ENCODE measurements around the gene ANKRD63.

ANKRD63 gene

DNA sequence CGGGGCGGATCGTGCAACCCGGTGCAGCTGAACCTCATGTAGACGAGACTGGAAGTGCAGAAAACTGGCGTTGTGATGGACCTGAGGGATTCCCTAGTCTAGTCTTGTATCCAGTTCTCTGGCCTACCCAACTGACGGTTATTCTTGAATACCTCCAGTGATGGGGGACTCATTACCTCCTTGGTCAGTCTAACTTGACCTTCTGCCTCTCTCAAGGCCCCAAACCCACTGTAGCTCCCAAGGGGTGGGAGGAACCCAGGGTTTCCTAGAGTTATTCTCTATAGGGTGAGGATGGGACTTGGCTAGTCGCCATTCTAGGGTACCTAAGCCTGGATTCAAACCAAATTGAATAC is 32.6 kb downstream of the ANKRD63 start:
- no peak for DNase-seq (ENCODE audit: low spot score in 2 of 2)
- H3K36me3 ChIP-seq (replicated peaks): no peaks in the 10 kb centered on the region
- no peak overlapping the region for H3K4me3 ChIP-seq
- no peaks in the 10 kb centered on the region for H3K27me3 ChIP-seq (ENCODE audit: low read depth)
- peaks cover 8% of the 10 kb centered on the region for H3K4me1 ChIP-seq
- in situ Hi-C loops (cut with MboI; ENCODE audit: low sequenced_read_pairs): loop anchor here (25.0 kb wide), 1 partner anchor 463 kb away; the partner anchor contains the start of gene FSIP1
- no peaks in the 10 kb centered on the region for H3K9me3 ChIP-seq

DNA sequence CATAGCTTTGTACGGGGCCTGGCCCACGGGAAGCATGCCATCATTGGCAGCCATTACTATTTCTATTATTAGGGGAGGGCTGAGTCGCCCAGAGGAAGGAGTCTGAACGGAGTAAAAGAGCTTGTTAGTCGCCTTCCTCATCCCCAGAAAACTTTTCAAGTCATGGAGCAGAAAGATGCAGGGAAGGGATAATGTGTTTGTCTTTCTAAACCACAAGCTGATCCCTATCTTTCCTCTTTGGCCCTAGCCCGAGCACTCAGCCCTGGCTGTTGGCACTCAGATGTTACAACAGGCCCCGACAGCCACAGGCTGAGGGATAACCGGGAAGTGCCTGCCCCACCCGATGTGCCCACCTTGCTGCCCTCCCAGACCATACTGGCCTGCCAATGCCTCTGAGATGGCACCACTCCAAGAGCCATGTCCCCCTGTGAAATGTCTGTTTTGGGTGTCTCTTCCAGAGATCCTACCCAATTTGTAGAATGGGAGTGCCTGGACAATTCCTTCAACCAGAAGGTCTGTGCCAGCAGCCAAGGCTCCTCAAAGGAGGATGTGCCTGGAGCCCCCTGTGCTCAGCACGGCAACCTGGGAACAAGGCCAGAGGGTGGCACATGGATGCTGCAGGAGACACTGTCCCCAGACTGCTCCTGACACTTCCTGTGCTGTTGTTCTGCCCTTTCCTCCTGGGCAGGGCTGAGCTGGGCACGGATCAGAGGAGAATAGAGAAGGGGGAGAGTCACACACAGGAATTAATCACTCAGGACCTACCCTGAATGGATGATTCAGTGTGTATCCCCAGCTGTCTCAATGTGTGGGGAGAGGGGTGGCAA is 33.2 kb downstream of the ANKRD63 start:
- no peaks in the 10 kb centered on the region for H3K36me3 ChIP-seq (replicated peaks)
- H3K27me3 ChIP-seq (ENCODE audit: low read depth): no peaks in the 10 kb centered on the region
- no peak for DNase-seq (ENCODE audit: low spot score in 2 of 2)
- in situ Hi-C loops (cut with MboI; ENCODE audit: low sequenced_read_pairs): loop anchor here (25.0 kb wide), 1 partner anchor 462 kb away; the partner anchor contains the start of gene FSIP1
- peaks cover 8% of the 10 kb centered on the region for H3K4me1 ChIP-seq
- H3K4me3 ChIP-seq: no peak overlapping the region
- H3K9me3 ChIP-seq: no peaks in the 10 kb centered on the region

DNA sequence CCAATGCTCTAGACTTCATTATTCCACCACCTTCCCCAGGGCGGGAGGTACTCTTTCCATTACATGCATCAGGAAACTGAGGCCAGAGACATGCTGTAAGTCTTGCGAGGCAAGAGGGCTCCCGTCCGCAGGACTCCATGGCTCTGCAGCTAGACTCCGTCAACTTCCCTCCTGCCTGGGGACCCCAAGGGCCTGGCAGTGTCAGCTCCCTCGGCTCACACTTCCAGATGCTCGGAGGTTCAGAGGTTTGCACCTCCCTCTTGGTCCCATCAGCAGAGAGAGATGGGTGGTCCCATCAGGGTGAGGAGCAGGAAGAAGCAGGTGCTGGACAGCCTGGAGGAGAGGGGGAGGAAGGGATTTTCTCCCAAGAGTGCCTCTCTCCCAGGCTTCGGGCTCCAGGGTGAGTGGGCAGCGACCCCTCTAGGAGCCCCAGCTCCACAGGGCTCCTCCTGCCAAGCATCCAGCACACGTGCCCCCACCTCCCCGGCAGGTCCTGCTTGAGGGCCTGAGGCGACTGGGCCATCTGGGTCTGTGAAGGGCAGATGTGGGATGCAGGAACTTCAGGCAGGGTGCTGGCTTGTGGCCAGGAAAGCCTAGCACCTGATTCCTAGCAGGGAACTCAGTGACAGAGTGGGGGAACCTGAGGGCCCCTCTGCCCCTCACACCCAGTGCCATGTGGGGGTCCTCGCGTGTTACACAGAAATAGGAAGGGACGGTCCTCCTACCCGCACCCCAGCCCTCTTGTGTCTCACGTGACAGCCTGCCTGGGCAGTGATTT is 34.7 kb downstream of the ANKRD63 start:
- Histone ChIP-seq H3K27me3 (ENCODE audit: low read depth) (no peaks in the 10 kb centered on the region), H3K9me3 (no peaks in the 10 kb centered on the region), H3K4me1 (peaks cover 6% of the 10 kb centered on the region), H3K4me3 (no peak overlapping the region), H3K36me3 (replicated peaks) (no peaks in the 10 kb centered on the region)
- in situ Hi-C loops (cut with MboI; ENCODE audit: low sequenced_read_pairs): no loop called here
- DNase-seq (ENCODE audit: low spot score in 2 of 2): no peak

DNA sequence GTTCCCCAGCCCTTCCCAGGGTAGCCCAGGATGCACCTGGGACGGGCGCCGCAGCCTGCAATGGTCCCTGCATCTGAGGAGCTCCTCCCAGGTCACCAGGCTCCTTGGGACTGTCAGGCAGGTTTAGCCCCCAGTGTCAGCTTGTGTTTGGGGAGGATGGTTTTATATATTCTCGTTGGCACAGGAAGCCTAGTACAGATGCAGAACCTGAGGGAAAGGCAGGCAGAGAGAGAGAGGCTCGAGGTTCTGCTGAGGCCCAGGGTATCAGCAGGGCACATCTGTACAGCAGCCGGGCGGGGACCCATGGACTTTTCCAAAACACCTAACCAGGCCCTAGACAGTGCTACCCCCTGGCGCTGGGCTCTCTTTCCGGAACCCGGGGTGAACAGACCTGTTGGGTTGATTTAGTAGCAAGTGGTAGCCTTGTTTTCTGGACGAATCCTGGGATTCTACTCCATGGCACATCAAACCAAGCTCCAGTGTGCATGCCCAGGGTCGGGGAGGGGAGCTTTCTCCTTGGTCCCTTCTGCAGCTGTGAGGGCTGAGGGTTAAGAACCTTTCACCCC is 35.4 kb downstream of the ANKRD63 start:
- H3K4me1 ChIP-seq: no peaks in the 10 kb centered on the region
- H3K4me3 ChIP-seq: no peak overlapping the region
- DNase-seq (ENCODE audit: low spot score in 2 of 2): no peak
- in situ Hi-C loops (cut with MboI; ENCODE audit: low sequenced_read_pairs): no loop called here
- no peaks in the 10 kb centered on the region for H3K9me3 ChIP-seq
- no peaks in the 10 kb centered on the region for H3K36me3 ChIP-seq (replicated peaks)
- no peaks in the 10 kb centered on the region for H3K27me3 ChIP-seq (ENCODE audit: low read depth)

DNA sequence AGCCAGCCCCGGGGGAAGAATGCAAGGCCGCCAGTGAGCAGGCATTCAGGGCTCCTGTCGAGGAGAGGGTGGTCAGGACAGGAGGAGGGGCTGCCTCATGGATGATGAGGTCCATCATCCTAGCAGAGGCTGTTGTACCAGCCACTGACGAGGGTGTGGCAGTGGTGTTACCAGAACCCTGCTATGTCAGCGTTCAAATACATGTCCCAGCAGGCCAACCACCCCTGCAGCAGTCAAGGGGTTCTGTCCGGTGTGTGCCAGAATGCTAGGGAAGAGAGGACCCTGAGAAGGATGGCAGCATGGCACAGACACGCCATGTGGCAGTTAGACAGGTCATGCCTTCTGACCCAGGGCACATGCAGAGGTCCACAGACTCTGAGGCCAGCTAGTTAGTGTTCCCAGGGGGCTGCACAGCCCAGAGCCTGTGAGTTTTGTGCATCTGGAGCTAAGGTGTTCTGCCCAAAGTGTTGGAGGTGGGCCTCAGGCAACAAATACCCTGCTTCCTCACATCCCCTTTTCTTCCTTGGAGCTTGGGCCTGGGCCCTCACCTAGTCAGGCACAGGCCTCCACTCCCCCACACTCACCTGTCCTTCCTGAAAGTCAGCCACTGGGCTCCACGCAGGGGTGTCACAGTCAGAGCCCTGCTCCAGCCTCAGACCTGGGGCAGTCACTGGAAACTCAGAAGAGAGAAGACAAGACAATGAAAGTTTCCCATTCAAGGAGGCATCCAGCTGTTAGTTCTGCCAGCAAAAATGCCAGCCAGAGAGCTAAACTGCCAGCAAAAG is 36.2 kb downstream of the ANKRD63 start:
- H3K36me3 ChIP-seq (replicated peaks): no peaks in the 10 kb centered on the region
- H3K27me3 ChIP-seq (ENCODE audit: low read depth): no peaks in the 10 kb centered on the region
- H3K9me3 ChIP-seq: no peaks in the 10 kb centered on the region
- in situ Hi-C loops (cut with MboI; ENCODE audit: low sequenced_read_pairs): no loop called here
- no peak for DNase-seq (ENCODE audit: low spot score in 2 of 2)
- H3K4me3 ChIP-seq: no peak overlapping the region
- no peaks in the 10 kb centered on the region for H3K4me1 ChIP-seq

DNA sequence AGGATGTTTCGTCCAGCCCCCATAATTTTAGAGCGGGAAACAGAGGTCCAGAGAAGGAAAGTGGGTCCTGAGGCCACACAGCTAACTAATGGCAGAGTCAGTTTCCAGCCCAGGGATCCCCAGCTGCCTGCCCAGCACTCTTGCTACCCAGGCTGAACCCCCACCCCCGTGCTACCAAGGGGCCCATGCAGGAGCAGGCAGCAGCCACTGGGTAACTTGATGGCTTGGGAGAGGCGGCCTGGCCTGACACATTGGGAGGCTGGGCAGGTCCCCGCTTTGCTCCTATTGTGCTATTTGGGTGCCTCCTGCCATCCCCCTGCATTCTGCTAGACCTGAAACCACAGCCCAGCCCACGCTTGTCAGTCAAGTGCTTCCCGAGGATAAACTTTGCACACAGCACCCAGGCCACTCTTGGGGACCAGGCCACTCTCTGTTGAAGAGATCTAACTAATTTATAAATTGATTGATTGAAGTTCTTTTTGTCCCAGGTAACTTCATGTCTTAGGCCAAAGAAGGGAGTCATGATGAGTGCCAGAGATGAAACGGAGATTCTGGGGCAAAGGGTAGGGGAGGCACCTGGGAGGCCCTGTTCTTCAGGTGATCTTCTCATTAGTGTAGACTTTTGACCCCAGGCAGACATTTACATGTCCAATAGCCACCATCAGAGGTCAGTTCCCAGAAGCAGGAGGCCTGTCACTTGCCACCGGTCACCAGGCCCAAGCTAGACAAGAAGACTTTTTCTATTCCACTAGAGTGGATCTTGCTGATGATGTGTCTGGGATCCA is 37.0 kb downstream of the ANKRD63 start:
- in situ Hi-C loops (cut with MboI; ENCODE audit: low sequenced_read_pairs): no loop called here
- Histone ChIP-seq H3K36me3 (replicated peaks) (no peaks in the 10 kb centered on the region), H3K4me1 (no peaks in the 10 kb centered on the region), H3K9me3 (no peaks in the 10 kb centered on the region), H3K4me3 (no peak overlapping the region), H3K27me3 (ENCODE audit: low read depth) (no peaks in the 10 kb centered on the region)
- no peak for DNase-seq (ENCODE audit: low spot score in 2 of 2)

DNA sequence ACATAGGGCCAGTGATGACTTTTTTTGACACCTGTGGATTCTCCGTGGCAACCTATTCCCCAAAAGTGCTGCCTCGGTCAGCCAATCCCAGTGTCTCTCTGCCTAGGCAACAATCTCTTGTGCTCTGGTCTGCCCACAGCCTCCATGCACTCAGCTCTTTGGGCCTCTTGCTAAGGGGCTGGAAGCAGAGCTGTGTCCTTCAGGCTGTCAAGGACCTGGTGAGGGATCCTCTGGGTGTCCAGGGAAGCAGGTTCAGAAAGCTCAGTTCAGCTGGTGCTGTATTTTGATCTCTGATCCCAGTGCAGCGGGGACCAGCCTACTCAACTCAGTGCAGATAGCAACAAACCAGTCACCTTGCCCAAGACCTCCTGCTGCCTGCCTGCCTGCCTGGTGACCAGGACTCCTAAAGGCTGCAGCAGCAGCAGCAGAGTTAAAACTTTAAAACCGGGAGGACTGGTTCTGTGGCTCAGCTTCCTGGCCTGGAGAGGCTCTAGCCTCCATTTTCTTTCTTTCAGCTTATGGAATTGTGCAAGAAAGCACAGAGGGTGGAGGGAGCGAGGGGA is 37.8 kb downstream of the ANKRD63 start:
- H3K4me1 ChIP-seq: no peaks in the 10 kb centered on the region

DNA sequence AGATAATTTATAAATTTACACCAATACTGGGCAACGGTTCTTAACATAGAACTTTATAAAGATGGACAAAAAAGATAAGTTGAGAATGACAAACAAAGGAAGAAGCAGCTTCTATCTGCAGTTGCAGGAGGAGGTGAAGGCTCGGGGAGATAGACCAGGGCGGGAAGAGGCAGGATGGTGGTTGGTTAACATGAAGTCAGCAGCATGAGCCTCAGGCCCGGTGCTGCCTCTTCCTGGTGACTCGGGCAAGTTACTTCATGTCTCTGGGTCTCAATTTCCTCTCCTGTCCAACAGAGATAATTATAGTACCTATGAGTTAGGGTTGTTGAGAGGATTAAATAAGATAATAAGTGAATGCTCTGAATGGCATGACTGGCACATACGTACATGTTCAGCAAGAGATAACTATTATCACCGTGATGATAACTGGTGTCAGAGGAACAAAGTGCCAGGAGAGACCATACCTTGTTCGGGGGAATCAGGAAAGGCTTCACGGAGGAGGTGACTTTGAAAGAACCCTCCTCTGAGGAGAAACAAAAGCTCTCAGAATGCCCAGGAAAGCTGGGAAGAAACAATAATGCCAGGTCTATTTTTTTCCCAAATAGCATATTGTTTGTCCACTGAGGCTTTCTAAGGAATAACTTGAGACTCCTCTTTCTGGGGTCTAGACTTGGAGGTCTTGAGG is 39.6 kb downstream of the ANKRD63 start:
- no peaks in the 10 kb centered on the region for H3K36me3 ChIP-seq (replicated peaks)
- DNase-seq (ENCODE audit: low spot score in 2 of 2): peak in 1 of 2 experiments; percentile 5
- no peaks in the 10 kb centered on the region for H3K27me3 ChIP-seq (ENCODE audit: low read depth)
- H3K9me3 ChIP-seq: no peaks in the 10 kb centered on the region
- peaks cover 7% of the 10 kb centered on the region for H3K4me1 ChIP-seq
- in situ Hi-C loops (cut with MboI; ENCODE audit: low sequenced_read_pairs): no loop called here
- H3K4me3 ChIP-seq: no peak overlapping the region

More for the DNA sequence above, 37.8 kb downstream of the ANKRD63 start:
- Histone ChIP-seq H3K4me3 (no peak overlapping the region), H3K9me3 (no peaks in the 10 kb centered on the region), H3K27me3 (ENCODE audit: low read depth) (no peaks in the 10 kb centered on the region), H3K36me3 (replicated peaks) (no peaks in the 10 kb centered on the region)
- DNase-seq (ENCODE audit: low spot score in 2 of 2): no peak
- in situ Hi-C loops (cut with MboI; ENCODE audit: low sequenced_read_pairs): no loop called here

DNA sequence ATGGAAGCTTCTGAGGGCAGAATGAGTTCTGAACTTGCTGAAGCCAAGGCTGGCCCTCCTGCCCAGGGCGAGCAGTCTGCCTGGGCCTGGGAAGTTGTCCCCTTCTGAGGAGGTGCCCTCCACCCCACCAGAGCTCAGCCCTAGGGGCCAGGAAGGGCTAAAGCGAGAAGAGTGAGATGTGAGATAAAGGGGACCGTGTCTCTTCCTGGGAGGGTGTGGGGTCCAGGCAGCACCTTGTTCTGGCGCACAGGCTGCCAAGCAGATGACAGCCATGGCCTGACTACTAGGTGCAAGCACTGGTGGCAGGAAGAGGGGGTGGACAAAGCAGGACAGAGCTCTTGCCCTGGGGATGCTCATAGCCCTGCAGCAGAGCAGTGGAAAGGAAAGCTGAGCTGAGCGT is 40.3 kb downstream of the ANKRD63 start:
- H3K4me3 ChIP-seq: no peak overlapping the region
- H3K27me3 ChIP-seq (ENCODE audit: low read depth): no peaks in the 10 kb centered on the region
- in situ Hi-C loops (cut with MboI; ENCODE audit: low sequenced_read_pairs): no loop called here
- H3K36me3 ChIP-seq (replicated peaks): no peaks in the 10 kb centered on the region
- peaks cover 7% of the 10 kb centered on the region for H3K4me1 ChIP-seq
- peak in 1 of 2 experiments; percentile 3 for DNase-seq (ENCODE audit: low spot score in 2 of 2)
- H3K9me3 ChIP-seq: no peaks in the 10 kb centered on the region

DNA sequence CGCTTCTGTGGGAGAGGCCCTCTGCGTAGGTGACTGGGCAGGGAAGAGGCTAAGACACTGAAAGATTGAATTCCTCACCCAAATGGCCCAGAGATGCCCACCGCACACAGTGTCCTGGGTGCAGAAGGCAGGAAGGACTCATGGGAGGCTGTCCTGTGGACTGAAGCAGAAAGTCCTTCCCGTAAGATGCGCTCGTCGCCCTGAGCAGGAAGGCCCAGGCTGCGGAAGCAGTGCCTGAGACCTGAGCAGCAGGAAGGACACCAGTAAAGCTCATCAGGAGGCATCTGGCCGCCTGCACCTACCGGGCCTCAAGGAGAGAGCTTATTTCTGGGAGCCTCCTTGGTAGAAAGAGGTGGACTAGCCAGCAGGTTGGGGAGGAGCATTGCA is 40.7 kb downstream of the ANKRD63 start:
- Histone ChIP-seq H3K4me3 (no peak overlapping the region), H3K9me3 (no peaks in the 10 kb centered on the region), H3K27me3 (ENCODE audit: low read depth) (no peaks in the 10 kb centered on the region), H3K36me3 (replicated peaks) (no peaks in the 10 kb centered on the region), H3K4me1 (peaks cover 7% of the 10 kb centered on the region)
- peak in 1 of 2 experiments; percentile 5 for DNase-seq (ENCODE audit: low spot score in 2 of 2)
- in situ Hi-C loops (cut with MboI; ENCODE audit: low sequenced_read_pairs): no loop called here

DNA sequence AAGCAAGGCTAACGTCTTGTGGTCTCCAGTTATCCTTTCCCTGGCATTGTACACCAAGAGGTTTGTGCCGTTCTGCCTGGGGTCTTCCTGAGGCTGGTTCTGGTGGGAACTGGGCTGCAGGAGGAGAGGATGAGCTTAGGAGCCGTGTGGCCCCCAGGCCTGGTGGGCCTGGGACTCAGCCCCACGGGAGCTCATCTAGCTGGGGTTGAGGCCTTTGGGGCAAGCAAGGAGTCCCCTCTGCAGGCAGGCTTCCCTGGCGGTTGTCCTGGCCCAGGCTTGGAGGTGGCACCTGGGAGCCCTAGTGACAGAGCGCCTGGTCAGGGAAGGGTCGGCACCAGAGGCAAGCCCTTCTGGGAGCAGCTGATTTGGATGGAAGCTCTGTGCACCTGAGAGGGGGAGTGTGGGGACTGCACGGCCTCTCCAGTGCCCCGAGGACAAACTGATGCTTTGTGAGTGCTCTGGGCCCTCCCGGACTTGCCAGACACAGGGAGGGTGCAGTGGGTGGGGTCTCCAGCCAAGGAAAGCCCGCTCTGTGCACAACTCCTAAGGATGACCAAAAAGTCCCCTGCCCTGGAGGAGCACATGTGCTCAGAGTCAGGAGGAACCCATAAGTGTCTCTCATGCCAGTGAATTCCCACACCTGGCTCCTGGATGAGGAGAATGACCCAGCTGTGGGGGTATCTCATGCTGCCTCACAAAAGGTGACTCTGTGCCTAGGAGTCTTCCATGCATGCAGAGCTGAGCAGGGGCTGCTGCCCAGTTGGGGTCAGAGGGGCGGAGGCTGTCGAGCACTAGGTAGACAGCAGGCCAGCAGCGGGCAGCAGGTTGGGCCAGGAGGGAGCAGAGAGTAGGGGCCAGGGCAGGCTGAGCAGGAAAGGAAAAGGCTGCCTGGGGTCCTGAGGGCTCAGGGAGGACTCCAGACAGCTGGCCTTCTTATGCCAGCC is 41.3 kb downstream of the ANKRD63 start:
- Histone ChIP-seq H3K9me3 (no peaks in the 10 kb centered on the region), H3K36me3 (replicated peaks) (no peaks in the 10 kb centered on the region), H3K4me1 (peaks cover 7% of the 10 kb centered on the region), H3K4me3 (no peak overlapping the region), H3K27me3 (ENCODE audit: low read depth) (no peaks in the 10 kb centered on the region)
- DNase-seq (ENCODE audit: low spot score in 2 of 2): peak in 1 of 2 experiments; percentile 4
- in situ Hi-C loops (cut with MboI; ENCODE audit: low sequenced_read_pairs): no loop called here

Data from HAP-1 (cell line).